ENCODE results near the gene SAMD9. TPM values are rescaled to one million over a fixed set of nuclear protein-coding genes. Genes with fewer than 3 reads are reported as not detected.
"Not testable (repeated sequence)": the region's sequence is repeated elsewhere in the genome, so short reads cannot be mapped to it uniquely, and the experiment has no call there.

Gene SAMD9
- total RNA-seq, 1 experiment from 2014 or later: 6.4 TPM

- in situ Hi-C loops (cut with HindIII; ENCODE audit: low pct_unique_long_range_greater_than_20kb, low sequenced_read_pairs); DNase-seq (ENCODE audit: low read depth): not testable (repeated sequence)
Measured at GRCh38 chr7:93126954-93127353, 9.2 kb upstream of the SAMD9 start.

DNA sequence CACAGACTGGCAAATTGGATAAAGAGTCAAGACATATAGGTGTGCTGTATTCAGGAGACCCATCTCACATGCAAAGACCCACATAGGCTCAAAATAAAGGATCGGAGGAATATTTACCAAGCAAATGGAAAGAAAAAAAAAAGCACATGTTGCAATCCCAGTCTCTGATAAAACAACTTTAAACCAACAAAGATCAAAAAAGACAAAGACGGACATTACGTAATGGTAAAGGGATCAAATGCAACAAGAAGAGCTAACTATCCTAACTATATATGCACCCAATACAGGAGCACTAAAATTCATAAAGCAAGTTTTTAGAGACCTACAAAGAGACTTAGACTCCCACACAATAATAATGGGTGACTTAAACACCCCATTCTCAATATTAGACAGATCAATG, 5.8 kb upstream of the SAMD9 start:
- DNase-seq (ENCODE audit: low read depth); in situ Hi-C loops (cut with HindIII; ENCODE audit: low pct_unique_long_range_greater_than_20kb, low sequenced_read_pairs): not testable (repeated sequence)

DNA sequence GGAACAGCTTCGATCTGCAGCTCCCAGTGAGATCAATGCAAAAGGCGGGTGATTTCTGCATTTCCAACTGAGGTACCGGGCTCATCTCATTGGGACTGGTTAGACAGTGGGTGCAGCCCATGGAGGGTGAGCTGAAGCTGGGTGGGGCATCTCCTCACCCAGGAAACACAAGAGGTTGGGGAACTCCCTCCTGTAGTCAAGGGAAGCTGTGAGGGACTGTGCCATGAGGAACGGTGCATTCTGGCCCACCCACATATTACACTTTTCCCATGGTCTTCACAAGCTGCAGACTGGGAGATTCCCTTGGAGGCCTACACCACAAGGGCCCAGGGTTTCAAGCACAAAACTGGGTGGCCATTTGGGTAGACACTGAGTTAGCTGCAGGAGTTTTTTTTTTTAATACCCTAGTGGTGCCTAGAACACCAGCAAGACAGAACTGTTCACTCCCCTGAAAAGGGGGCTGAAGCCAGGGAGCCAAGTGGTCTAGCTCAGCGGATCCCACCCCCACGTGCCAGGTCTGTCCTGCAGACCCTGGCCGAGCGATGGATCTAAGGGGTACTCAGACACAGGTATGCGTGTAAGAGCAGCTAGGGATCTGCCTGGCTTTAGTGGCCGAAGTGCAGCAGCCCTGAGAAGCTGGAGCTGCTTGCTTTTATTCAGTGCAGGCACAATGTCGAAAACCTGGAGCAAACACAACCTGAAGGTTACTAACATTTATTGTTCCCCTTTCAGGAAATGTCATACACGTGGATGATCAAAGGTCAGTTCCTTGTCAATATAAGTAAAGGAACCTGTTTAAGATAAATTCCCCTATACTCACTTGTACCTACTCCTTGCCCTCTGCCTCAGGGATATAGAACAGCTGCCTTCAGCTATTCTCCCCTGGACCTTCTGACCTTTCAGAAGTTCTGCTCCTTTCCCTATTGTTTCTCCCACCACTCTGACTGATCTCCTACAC, 3.1 kb upstream of the SAMD9 start:
- in situ Hi-C loops (cut with HindIII; ENCODE audit: low pct_unique_long_range_greater_than_20kb, low sequenced_read_pairs): no loop called here
- no peak for DNase-seq (ENCODE audit: low read depth)

DNA sequence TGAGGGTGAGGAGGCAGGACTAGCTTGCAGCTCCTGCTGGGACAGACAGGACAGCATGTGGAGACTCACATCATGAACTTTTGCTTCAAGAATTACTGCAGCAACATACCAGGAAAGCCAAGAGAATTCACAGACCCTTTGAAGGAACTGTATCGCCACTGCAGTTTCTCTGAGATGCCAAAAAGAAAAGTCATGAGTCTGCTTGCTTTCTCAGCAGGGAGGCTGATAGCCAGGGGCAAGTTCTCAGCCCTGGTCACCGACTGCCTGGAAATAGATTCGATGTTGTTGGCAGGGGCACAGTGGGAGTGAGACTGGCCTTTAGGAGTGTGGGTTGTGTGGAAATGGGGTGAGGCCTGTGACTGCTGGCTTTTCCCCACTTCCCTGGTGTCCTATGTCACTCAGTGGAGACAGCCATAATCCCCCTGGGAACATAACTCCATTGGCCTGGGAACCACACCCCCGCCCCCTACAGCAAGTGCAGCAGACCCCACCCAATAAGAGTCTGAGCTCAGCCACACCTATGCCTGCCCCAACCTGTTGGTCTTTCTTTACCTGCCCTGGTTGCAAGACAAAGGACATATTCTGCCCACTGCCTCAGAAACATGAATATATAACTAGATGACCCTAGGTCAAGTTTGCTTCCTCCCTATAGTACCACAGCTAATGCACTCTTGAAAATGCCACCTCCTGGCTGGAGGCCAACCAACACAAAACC, 1.6 kb upstream of the SAMD9 start:
- in situ Hi-C loops (cut with HindIII; ENCODE audit: low pct_unique_long_range_greater_than_20kb, low sequenced_read_pairs): no loop called here
- DNase-seq (ENCODE audit: low read depth): no peak

- peak; percentile 3 for DNase-seq (ENCODE audit: low read depth)
- in situ Hi-C loops (cut with HindIII; ENCODE audit: low pct_unique_long_range_greater_than_20kb, low sequenced_read_pairs): no loop called here
Measured at GRCh38 chr7:93117327-93117726, 452 bp downstream of the SAMD9 start.

GRCh38 chr7:93115796-93116195, 2.0 kb downstream of the SAMD9 start:
- DNase-seq (ENCODE audit: low read depth): peak; percentile 23
- in situ Hi-C loops (cut with HindIII; ENCODE audit: low pct_unique_long_range_greater_than_20kb, low sequenced_read_pairs): no loop called here

- in situ Hi-C loops (cut with HindIII; ENCODE audit: low pct_unique_long_range_greater_than_20kb, low sequenced_read_pairs): no loop called here
- DNase-seq (ENCODE audit: low read depth): no peak
Measured at GRCh38 chr7:93108003-93108402, 9.8 kb downstream of the SAMD9 start.

DNA sequence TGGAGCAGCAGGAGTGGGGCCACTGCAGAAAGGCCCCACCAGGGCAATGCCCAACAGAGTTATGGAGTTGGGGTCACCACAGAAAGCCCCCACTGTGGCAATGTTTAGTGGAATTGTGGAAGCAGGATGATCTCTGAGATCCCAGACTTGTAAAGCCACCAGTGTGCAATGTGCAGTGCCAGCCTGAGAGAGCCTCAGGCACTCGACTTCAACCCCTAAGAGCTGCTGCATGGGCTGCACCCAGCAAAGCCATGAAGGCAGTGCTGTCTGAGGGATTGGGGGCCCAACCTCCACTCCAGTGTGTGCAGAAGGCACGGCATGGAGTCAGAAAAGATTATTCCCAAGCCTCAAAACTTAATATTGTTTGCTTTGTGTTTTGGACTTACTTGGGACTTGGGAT, 20.4 kb downstream of the SAMD9 start:
- DNase-seq (ENCODE audit: low read depth): no peak
- in situ Hi-C loops (cut with HindIII; ENCODE audit: low pct_unique_long_range_greater_than_20kb, low sequenced_read_pairs): no loop called here

GRCh38 chr7:93092757-93093370, 24.9 kb downstream of the SAMD9 start:
- in situ Hi-C loops (cut with HindIII; ENCODE audit: low pct_unique_long_range_greater_than_20kb, low sequenced_read_pairs): no loop called here
- DNase-seq (ENCODE audit: low read depth): no peak

- in situ Hi-C loops (cut with HindIII; ENCODE audit: low pct_unique_long_range_greater_than_20kb, low sequenced_read_pairs): not testable (repeated sequence)
Measured at GRCh38 chr7:93073357-93073756, 44.4 kb downstream of the SAMD9 start.

DNA sequence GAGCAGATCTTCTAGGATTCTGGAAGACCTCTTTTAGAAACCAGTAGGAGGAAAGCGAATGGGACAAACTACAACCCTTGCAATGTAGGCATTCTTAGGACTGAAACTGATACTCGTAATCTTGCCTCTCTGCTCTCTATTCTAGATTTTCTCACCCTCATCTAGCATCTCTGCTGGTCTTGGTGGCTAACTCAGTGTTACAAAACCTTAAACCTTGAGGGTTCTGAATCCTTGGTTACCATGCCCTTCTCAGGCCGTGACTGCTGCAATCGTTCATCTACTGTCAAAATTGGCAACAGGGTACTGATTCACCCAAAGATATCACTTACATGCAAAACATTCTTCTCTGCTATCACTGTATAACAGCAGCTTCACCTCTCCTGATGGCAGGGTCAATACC, 55.2 kb downstream of the SAMD9 start:
- in situ Hi-C loops (cut with HindIII; ENCODE audit: low pct_unique_long_range_greater_than_20kb, low sequenced_read_pairs): no loop called here

More at GRCh38 chr7:93073357-93073756, 44.4 kb downstream of the SAMD9 start:
- DNase-seq (ENCODE audit: low read depth): not testable (repeated sequence)

GRCh38 chr7:93060865-93061264, 56.9 kb downstream of the SAMD9 start:
- DNase-seq (ENCODE audit: low read depth): no peak
- in situ Hi-C loops (cut with HindIII; ENCODE audit: low pct_unique_long_range_greater_than_20kb, low sequenced_read_pairs): no loop called here

More for the DNA sequence above, 55.2 kb downstream of the SAMD9 start:
- DNase-seq (ENCODE audit: low read depth): no peak

DNA sequence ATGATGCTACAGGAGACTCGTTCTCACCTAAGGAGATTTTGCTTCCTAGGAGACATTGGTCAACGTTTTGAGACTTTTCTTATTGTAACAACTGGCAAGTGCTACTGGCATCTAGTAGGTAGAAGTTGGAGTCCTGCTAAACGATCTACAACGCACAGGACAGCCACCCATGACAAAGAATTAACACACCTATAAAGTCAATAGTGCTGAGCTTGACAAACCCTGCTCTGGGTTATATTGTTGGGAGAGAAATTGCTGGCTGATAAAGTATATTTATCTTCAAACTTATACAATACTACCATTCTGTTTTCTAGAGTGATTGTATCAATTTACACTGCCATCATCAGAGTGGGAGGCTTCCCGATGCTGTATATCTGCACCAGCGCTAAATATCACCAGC, 57.8 kb downstream of the SAMD9 start:
- in situ Hi-C loops (cut with HindIII; ENCODE audit: low pct_unique_long_range_greater_than_20kb, low sequenced_read_pairs): no loop called here
- no peak for DNase-seq (ENCODE audit: low read depth)

DNA sequence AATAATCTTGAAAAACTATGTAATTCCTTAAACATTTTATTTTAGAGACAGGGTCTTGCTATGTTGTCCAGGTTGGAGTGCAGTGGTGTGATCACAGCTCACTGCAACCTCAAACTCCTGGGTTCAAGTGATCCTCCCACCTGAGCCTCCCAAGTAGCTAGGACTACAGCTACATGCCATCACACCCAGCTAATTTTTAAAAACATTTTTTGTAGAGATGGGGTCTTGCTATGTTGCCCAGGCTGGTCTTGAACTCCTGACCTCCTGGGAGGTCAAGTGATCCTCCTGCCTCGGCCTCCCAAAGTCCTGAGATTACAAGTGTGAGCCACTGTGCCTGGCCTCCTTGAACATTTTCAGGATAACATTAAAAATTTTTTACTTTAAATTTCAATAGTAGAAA, 61.2 kb downstream of the SAMD9 start:
- DNase-seq (ENCODE audit: low read depth); in situ Hi-C loops (cut with HindIII; ENCODE audit: low pct_unique_long_range_greater_than_20kb, low sequenced_read_pairs): not testable (repeated sequence)

- in situ Hi-C loops (cut with HindIII; ENCODE audit: low pct_unique_long_range_greater_than_20kb, low sequenced_read_pairs): no loop called here
Measured at GRCh38 chr7:93055543-93056107, 62.2 kb downstream of the SAMD9 start.

GRCh38 chr7:93054975-93055374, 62.8 kb downstream of the SAMD9 start:
- in situ Hi-C loops (cut with HindIII; ENCODE audit: low pct_unique_long_range_greater_than_20kb, low sequenced_read_pairs): no loop called here
- DNase-seq (ENCODE audit: low read depth): no peak

More at GRCh38 chr7:93055543-93056107, 62.2 kb downstream of the SAMD9 start:
- peak; percentile 9 for DNase-seq (ENCODE audit: low read depth)

DNA sequence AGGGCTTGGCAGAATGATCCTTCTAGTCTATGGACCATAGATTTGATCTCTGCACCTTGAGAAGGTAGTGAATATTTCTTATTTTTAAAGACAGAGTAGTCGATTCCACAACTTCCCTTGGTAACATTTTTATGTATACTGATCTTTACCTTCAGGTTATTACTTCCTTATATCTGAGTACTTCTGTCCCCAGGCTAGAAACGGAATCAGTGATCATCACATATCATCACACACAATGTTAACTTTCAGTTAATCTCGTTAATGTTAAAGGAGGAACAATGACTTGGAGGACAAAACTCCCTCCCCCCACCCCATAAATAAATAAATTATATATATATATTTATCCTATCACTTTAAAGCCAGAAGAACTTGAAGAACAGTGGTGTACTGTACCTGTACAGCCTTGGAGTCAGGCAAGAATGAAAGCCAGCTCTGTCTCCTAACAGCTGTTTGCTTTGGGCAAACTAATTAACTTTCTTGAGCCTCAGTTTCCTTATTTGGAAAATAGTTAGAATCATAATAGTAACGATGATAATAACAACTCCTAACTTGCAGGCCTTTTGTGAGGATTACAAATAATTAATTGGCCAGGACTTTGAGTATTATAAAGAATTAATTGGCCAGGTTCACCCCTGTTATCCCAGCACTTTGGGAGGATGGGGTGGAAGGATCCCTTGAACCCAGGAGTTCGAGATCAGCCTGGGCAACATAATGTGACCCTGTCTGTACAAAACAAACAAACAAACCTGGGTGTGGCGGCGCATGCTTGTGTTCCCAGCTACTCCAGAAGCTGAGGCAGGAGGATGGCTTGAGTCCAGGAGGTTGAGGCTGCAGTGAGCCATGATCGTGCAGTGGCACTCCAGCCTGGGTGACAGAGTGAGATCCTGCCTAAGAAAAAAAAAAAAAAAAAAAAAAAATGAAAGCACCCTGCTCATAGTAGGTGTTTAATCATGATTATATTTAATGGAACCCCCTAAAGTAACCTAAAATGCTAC, 63.5 kb downstream of the SAMD9 start:
- in situ Hi-C loops (cut with HindIII; ENCODE audit: low pct_unique_long_range_greater_than_20kb, low sequenced_read_pairs): no loop called here
- no peak for DNase-seq (ENCODE audit: low read depth)
